HL-60/S4 (cell line): Measurements from ENCODE around the gene SH3RF1.

Experiments used
- in situ Hi-C: fragments of 300-500 bp; cut with MboI; formaldehyde crosslinking; loops from 2 replicates; pipeline ENCODE4 v1.14.3; 2022; ENCODE audit warnings: low sequenced_read_pairs

Gene SH3RF1

DNA sequence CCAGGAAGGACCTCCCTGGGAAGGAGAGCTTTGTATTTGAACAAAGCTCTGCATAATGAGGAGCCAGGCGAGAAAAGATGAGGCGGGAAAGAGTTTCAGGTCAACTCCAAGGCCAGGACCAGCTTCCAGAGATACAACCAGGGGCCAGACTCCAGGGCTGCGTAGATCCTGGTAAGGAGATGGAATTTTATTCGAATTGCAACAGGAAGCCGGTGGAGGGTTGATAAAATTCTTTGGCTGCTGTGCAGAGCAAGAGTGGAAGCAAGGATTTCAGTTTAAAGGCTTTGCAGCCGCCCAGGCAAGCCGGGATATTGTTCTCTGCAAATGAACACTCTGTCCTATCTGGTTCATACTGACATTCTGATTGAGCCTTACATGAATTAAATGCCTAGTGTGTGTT lies 220.5 kb downstream of the SH3RF1 start:
- in situ Hi-C loops: no loop called here

DNA sequence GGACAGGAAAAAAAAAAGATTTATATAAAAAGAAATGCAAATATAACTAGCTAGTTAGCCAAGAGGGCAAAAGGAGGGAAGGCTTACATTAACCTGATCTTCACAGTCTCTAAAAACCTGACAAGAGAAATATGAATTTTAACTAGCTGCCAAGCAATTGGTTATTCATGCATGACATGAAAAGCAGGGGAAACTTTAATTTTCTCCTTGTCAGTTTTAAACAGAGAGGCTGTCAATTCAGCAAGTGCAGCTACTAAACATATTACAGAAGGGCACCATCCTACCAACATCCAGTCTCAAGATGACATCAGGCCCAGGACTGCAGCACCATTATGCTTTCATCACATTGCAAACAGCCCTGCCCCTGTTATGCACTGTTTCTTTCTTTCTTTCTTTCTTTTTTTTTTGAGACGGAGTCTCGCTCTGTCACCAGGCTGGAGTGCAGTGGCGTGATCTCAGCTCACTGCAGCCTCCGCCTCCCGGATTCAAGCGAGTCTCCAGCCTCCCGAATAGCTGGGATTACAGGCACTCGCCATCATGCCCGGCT lies 221.8 kb downstream of the SH3RF1 start:
- in situ Hi-C loops: no loop called here

DNA sequence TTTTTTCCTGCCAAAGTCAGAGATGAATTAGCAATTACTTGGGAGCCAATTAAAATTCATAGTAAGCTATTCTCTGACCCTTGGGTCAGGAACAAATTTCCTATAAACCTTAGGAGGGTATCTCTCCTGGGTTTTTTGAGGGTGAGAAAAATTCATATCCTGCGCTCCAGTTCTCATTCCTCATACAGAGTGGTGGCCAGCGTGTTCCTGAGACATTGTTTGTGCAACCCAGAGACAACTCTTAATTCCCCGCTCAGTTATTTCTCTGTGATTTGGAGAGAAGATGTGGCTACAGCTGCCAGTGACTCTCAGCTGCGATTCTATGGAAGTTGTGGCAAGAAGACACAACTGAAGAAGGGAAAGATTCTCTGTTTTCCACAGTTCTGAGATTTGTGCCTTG lies 222.8 kb downstream of the SH3RF1 start:
- in situ Hi-C loops: no loop called here

DNA sequence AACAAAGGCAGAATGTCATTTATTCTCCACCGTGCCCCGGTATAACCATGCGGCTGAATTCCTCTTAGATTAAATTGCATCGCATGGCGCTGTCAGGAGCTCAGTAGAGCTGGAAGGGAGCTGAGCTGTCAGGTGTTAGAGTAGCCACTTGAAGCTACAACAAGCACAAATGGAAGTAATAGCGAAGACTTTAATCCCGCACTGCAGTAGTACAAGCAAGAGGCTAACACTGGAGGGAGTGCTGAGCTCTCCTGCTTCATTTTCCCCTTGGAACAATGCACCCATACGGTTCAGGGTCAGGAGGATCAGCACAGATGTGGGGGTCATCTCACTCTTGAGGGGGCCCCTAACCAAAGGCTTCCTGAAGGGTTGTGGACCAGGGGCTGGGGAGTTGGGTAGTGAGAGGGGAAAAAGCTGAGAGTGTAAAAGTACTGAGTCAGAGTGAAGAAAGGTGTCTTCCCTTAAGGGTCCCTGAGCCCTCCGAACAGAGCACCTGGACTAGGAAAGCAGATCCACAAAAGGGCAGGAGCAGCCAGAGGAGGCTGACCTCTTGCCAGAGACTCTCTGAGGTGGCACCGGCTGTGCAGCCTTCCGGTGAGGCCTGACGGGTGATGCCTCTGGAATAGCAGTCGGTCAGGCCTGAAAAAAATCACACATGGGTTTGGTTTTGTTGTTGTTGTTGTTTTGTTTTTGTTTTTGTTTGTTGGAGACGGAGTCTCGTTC lies 224.7 kb downstream of the SH3RF1 start:
- in situ Hi-C loops: no loop called here

DNA sequence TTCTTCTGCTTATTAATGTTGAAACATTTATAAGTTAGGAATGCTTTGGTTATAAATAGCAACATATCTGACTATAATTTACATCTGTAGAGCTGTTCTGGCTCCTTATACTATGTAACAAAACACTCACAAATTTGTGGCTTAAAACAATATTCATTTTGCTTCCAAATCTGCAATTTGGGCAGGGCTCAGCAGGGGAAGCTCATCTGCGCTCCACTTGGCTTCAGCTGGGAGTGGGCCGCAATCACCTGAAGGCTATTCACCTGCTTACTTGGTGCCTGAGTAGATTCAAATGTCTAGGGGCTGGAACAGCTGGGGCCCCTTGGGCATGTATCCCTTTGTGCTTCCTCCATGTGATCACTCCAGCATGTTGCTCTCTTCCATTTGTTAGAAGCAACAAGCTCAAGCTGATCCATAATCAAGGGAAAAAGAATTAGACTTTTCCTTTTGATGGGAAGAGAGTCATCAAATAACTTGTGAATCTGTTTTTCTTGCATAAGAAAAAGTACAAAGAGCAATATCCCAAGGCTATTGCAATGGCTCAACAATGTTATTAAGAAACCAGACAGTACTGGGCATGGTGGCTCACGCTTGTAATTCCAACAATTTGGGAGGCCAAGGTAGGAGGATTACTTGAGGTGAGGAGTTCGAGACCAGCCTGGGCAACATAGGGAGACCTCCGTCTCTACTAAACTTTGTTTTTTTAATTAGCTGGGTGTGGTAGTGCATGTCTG lies 225.9 kb downstream of the SH3RF1 start:
- in situ Hi-C loops: no loop called here
